HCT116 (cell line): ENCODE data around the gene BTBD9. TPM values are rescaled to one million over a fixed set of nuclear protein-coding genes. Genes with fewer than 3 reads are reported as not detected.

Source experiments
- ATAC-seq: fragments of 200-7000 bp; cut with Tn5 transposase; 2 replicates; pipeline ENCODE4 v1.9.1; 2020; ENCODE audit warnings: mild to moderate bottlenecking, moderate library complexity
- BruUV-seq: library from RNA; stranded (reverse); fragments of 400-500 nt; replicated peaks from 2 replicates; lab custom pipeline; 2021; lab: Mats Ljungman, UMichigan
- CTCF ChIA-PET: fragments of 300-600 bp; sonication (Branson Sonifier 250); formaldehyde crosslinking; loops from one replicate; lab custom pipeline; 2021; ENCODE audit warnings: antibody characterized with exemption; lab: Charles Lee
- POLR2A ChIA-PET: fragments of 300-600, 350-600 bp; sonication (Branson Sonifier 250); formaldehyde crosslinking; loops from one replicate; lab custom pipeline; 2021; ENCODE audit warnings: antibody characterized with exemption; lab: Charles Lee
- RAD21 ChIA-PET, 2 experiments: fragments of 300-600 bp; sonication (Branson Sonifier 250); formaldehyde crosslinking; loops; one replicate each; lab custom pipeline; 2023; ENCODE audit warnings: low total read pairs in 2 of 2; ENCODE audit not compliant: uncharacterized antibody in 2 of 2, unreplicated experiment in 2 of 2, low non-redundant PET in 1 of 2; lab: Charles Lee
- DNase-seq: peaks from one replicate; pipeline ENCODE4 v3.0.0-alpha.2; 2010; ENCODE audit warnings: low read depth, low spot score
- H2AFZ ChIP-seq: fragments of 200-600 bp; shearing (Covaris generic), sonication (generic); 2 replicates; pipeline ENCODE4 v1.6.1; 2017; ENCODE audit warnings: low read depth, mixed run types, mixed read lengths, antibody characterized with exemption, low read length; ENCODE audit not compliant: poor library complexity, severe bottlenecking
- H3K27ac ChIP-seq: 2 replicates; pipeline ENCODE4 v1.5.1; 2012; ENCODE audit warnings: low read depth, low read length
- H3K27me3 ChIP-seq: fragments of 200-600 bp; sonication (generic); 2 replicates; pipeline ENCODE4 v1.6.1; 2016; ENCODE audit warnings: mixed run types, low read length, mixed read lengths; ENCODE audit not compliant: insufficient read depth
- H3K36me3 ChIP-seq, 2 experiments: fragments of 200-500 bp in 1 of 2; fragments of 200-600 bp in 1 of 2; sonication (Bioruptor generic) in 1 of 2; sonication (generic) in 1 of 2; 2 replicates each; pipeline versions ENCODE4 v1.5.1 to v1.6.1; 2014 to 2016; ENCODE audit warnings: low read length in 2 of 2, inconsistent platforms in 1 of 2, mixed read lengths in 1 of 2, mixed run types in 1 of 2; ENCODE audit not compliant: insufficient read depth in 2 of 2, control insufficient read depth in 1 of 2
- H3K4me1 ChIP-seq, 2 experiments: fragments of 200-600 bp in 1 of 2; sonication (generic) in 1 of 2; 2 replicates each; pipeline versions ENCODE4 v1.5.1 to v1.6.1; 2012 to 2017; ENCODE audit warnings: low read length in 2 of 2, inconsistent platforms in 1 of 2, mild to moderate bottlenecking in 1 of 2, mixed read lengths in 1 of 2, mixed run types in 1 of 2, moderate library complexity in 1 of 2; ENCODE audit not compliant: insufficient read depth in 2 of 2, control insufficient read depth in 1 of 2
- H3K4me2 ChIP-seq: fragments of 200-600 bp; sonication (generic); 2 replicates; pipeline ENCODE4 v1.6.1; 2017; ENCODE audit warnings: mixed run types, low read length, mixed read lengths
- H3K4me3 ChIP-seq, 2 experiments: fragments of 200-600 bp in 1 of 2; sonication (generic) in 1 of 2; replicated peaks in 1 of 2; 2 replicates each; pipeline ENCODE4 v1.5.1; 2011 to 2016; ENCODE audit warnings: low read length in 2 of 2, control low read depth in 1 of 2, low read depth in 1 of 2, mild to moderate bottlenecking in 1 of 2, mixed read lengths in 1 of 2, mixed run types in 1 of 2
- H3K79me2 ChIP-seq: fragments of 200-600 bp; sonication (generic); 2 replicates; pipeline ENCODE4 v1.6.1; 2017; ENCODE audit warnings: mild to moderate bottlenecking, mixed run types, low read length, moderate library complexity, mixed read lengths; ENCODE audit not compliant: insufficient read depth
- H3K9ac ChIP-seq: fragments of 200-600 bp; sonication (generic); 2 replicates; pipeline ENCODE4 v1.6.1; 2016; ENCODE audit warnings: low read length, mixed read lengths
- H3K9me2 ChIP-seq: fragments of 200-600 bp; sonication (generic), shearing (Covaris generic); 2 replicates; pipeline ENCODE4 v1.6.1; 2017; ENCODE audit warnings: mixed run types, mild to moderate bottlenecking, moderate library complexity; ENCODE audit not compliant: insufficient read depth
- H3K9me3 ChIP-seq, 2 experiments: fragments of 200-500 bp in 1 of 2; fragments of 200-600 bp in 1 of 2; sonication (Bioruptor generic) in 1 of 2; sonication (generic) in 1 of 2; 2 replicates each; pipeline ENCODE4 v1.6.1; 2014 to 2017; ENCODE audit warnings: low read length in 2 of 2, mixed read lengths in 2 of 2, inconsistent platforms in 1 of 2, low read depth in 1 of 2, mild to moderate bottlenecking in 1 of 2, mixed run types in 1 of 2, moderate library complexity in 1 of 2; ENCODE audit not compliant: control insufficient read depth in 1 of 2, insufficient read depth in 1 of 2
- H4K20me1 ChIP-seq: fragments of 200-600 bp; sonication (generic), shearing (Covaris generic); 2 replicates; pipeline ENCODE4 v1.6.1; 2017; ENCODE audit warnings: mixed run types, mild to moderate bottlenecking, moderate library complexity; ENCODE audit not compliant: insufficient read depth
- CEBPB ChIP-seq: IDR thresholded peaks from 2 replicates; pipeline ENCODE4 v1.6.1; 2012; ENCODE audit warnings: low read depth
- ELF1 ChIP-seq: IDR thresholded peaks from 2 replicates; pipeline ENCODE4 v1.6.1; 2012; ENCODE audit warnings: low read depth, borderline replicate concordance
- POLR2A ChIP-seq: IDR thresholded peaks from 2 replicates; pipeline ENCODE4 v1.7.0; 2011; ENCODE audit warnings: borderline replicate concordance; ENCODE audit not compliant: insufficient read depth, insufficient read length; ENCODE audit errors: extremely low read depth
- POLR2AphosphoS5 ChIP-seq: IDR thresholded peaks from 2 replicates; pipeline ENCODE4 v1.6.1; 2011; ENCODE audit warnings: mild to moderate bottlenecking, low read depth, low read length, moderate library complexity
- RAD21 ChIP-seq: IDR thresholded peaks from 2 replicates; pipeline ENCODE4 v1.6.1; 2012; ENCODE audit warnings: low read depth, mild to moderate bottlenecking
- SRF ChIP-seq: IDR thresholded peaks from 2 replicates; pipeline ENCODE4 v1.6.1; 2012; ENCODE audit warnings: low read depth
- YY1 ChIP-seq: IDR thresholded peaks from 2 replicates; pipeline ENCODE4 v1.6.1; 2011; ENCODE audit warnings: low read length, low read depth, moderate library complexity, mild to moderate bottlenecking; ENCODE audit not compliant: insufficient replicate concordance; ENCODE audit errors: extremely low read depth
- ZNF274 ChIP-seq: fragments of 200-500 bp; sonication (Bioruptor generic); IDR thresholded peaks from 2 replicates; pipeline ENCODE4 v1.6.1; 2014; ENCODE audit warnings: mild to moderate bottlenecking, low read depth, low read length, inconsistent platforms
- intact Hi-C: fragments of 100-400 bp; cut with micrococcal nuclease; formaldehyde crosslinking; loops from 2 replicates; pipeline ENCODE4 v1.10.0; 2022
- total RNA-seq: library from RNA; stranded (reverse); gene quantifications from one replicate; pipeline ENCODE4 v1.2.1, GENCODE V29; 2021; ENCODE audit not compliant: unreplicated experiment
- TF ChIP-seq, protein P1 (sequence below): IDR thresholded peaks from 2 replicates; pipeline ENCODE4 v1.6.1; 2012
- TF ChIP-seq, protein P2 (sequence below), 3 experiments: fragments of 200-600 bp in 1 of 3; sonication (generic) in 1 of 3; IDR thresholded peaks in 2 of 3; conservative IDR thresholded peaks in 1 of 3; 2 replicates each; pipeline ENCODE4 v1.5.1; 2012 to 2017; ENCODE audit warnings: low read depth in 2 of 3, low read length in 2 of 3, antibody characterized with exemption in 1 of 3, borderline replicate concordance in 1 of 3, control low read depth in 1 of 3, mild to moderate bottlenecking in 1 of 3, mixed read lengths in 1 of 3, mixed run types in 1 of 3, moderate library complexity in 1 of 3; ENCODE audit not compliant: insufficient read depth in 1 of 3
- TF ChIP-seq, protein P3 (sequence below): IDR thresholded peaks from 2 replicates; pipeline ENCODE4 v1.6.1; 2011; ENCODE audit warnings: mild to moderate bottlenecking, low read length, moderate library complexity; ENCODE audit not compliant: insufficient replicate concordance; ENCODE audit errors: extremely low read depth

Gene BTBD9
- total RNA-seq, 1 experiment from 2014 or later = 10.9 TPM

DNA sequence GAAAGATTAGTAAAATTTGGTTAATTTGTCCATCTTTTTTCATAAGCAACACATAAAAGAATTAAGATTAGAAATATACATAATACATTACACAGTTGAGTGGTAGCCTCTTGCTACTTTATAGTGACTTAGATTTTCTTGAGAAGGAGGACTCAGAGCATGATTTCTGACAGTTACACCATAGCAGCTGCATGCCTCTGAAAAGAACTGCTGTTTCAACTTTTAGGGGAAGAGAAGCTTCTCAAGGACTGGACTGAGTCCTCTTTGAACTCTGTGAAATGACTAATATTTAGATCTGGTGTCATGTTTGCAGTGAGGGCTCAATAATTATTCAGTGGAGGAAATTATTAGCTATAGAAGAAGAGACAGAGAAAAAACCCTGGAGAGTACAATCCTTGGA is 272.5 kb downstream of the BTBD9 start:
- no TSS peak for BruUV-seq
- no peaks in the 10 kb centered on the region for H3K36me3 ChIP-seq
- DNase-seq = no peak
- ATAC-seq = no peak
- no peaks in the 10 kb centered on the region for H4K20me1 ChIP-seq
- H3K79me2 ChIP-seq = no peaks in the 10 kb centered on the region
- no peak overlapping the region for H3K27ac ChIP-seq
- no peak overlapping the region for H3K4me2 ChIP-seq
- CTCF ChIA-PET = no interaction called here
- POLR2A ChIA-PET = no interaction called here
- no peaks in the 10 kb centered on the region for H3K27me3 ChIP-seq
- H3K9me3 ChIP-seq = no peaks in the 10 kb centered on the region
- H3K9ac ChIP-seq = no peak overlapping the region
- H3K4me1 ChIP-seq = no peaks in the 10 kb centered on the region
- intact Hi-C loops = no loop called here
- H3K4me3 ChIP-seq = no peak overlapping the region
- no peak for TF ChIP-seq RAD21
- TF ChIP-seq CEBPB = no peak
- TF ChIP-seq SRF = no peak
- TF ChIP-seq, protein P1, sequence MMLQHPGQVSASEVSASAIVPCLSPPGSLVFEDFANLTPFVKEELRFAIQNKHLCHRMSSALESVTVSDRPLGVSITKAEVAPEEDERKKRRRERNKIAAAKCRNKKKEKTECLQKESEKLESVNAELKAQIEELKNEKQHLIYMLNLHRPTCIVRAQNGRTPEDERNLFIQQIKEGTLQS = no peak
- TF ChIP-seq, protein P2, sequence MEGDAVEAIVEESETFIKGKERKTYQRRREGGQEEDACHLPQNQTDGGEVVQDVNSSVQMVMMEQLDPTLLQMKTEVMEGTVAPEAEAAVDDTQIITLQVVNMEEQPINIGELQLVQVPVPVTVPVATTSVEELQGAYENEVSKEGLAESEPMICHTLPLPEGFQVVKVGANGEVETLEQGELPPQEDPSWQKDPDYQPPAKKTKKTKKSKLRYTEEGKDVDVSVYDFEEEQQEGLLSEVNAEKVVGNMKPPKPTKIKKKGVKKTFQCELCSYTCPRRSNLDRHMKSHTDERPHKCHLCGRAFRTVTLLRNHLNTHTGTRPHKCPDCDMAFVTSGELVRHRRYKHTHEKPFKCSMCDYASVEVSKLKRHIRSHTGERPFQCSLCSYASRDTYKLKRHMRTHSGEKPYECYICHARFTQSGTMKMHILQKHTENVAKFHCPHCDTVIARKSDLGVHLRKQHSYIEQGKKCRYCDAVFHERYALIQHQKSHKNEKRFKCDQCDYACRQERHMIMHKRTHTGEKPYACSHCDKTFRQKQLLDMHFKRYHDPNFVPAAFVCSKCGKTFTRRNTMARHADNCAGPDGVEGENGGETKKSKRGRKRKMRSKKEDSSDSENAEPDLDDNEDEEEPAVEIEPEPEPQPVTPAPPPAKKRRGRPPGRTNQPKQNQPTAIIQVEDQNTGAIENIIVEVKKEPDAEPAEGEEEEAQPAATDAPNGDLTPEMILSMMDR (IDR thresholded peaks at IDR 0.05 in 2 of 3, conservative IDR thresholded peaks at IDR 0.05 in 1 of 3; ENCODE audit: borderline replicate concordance in 1 of 3, insufficient read depth in 1 of 3, low read depth in 2 of 3, low read length in 2 of 3) = no peak
- TF ChIP-seq, protein P3, sequence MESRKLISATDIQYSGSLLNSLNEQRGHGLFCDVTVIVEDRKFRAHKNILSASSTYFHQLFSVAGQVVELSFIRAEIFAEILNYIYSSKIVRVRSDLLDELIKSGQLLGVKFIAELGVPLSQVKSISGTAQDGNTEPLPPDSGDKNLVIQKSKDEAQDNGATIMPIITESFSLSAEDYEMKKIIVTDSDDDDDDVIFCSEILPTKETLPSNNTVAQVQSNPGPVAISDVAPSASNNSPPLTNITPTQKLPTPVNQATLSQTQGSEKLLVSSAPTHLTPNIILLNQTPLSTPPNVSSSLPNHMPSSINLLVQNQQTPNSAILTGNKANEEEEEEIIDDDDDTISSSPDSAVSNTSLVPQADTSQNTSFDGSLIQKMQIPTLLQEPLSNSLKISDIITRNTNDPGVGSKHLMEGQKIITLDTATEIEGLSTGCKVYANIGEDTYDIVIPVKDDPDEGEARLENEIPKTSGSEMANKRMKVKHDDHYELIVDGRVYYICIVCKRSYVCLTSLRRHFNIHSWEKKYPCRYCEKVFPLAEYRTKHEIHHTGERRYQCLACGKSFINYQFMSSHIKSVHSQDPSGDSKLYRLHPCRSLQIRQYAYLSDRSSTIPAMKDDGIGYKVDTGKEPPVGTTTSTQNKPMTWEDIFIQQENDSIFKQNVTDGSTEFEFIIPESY = no peak
- TF ChIP-seq POLR2AphosphoS5 = no peak
- TF ChIP-seq YY1 = no peak
- no peak for TF ChIP-seq POLR2A
- no peak for TF ChIP-seq ZNF274
- no peak for TF ChIP-seq ELF1
- TF ChIP-seq, all 23 proteins: peak for 0
- RAD21 ChIA-PET = no interaction called here
- Histone ChIP-seq H2AFZ (no peak overlapping the region), H3K9me2 (no peaks in the 10 kb centered on the region)
